Trophoblast cell (in vitro differentiated cells and primary cell): ENCODE measurements around the gene BMERB1.

Experiments used
- DNase-seq, 2 donors: peaks; one replicate each; pipeline ENCODE4 v3.0.0-alpha.2; 2016
- H2AFZ ChIP-seq: 2 replicates; pipeline ENCODE4 v1.6.1; 2013; ENCODE audit warnings: low read length, moderate library complexity, mild to moderate bottlenecking; ENCODE audit not compliant: insufficient read depth, poor library complexity
- H2AK5ac ChIP-seq: 2 replicates; pipeline ENCODE4 v1.6.1; 2013; ENCODE audit warnings: mild to moderate bottlenecking, low read length
- H2BK120ac ChIP-seq: 2 replicates; pipeline ENCODE4 v1.6.1; 2013; ENCODE audit warnings: low read length, mild to moderate bottlenecking, moderate library complexity; ENCODE audit not compliant: insufficient read depth, poor library complexity
- H2BK12ac ChIP-seq: 2 replicates; pipeline ENCODE4 v1.6.1; 2013; ENCODE audit warnings: mild to moderate bottlenecking, low read length, moderate library complexity
- H2BK5ac ChIP-seq: 2 replicates; pipeline ENCODE4 v1.6.1; 2013; ENCODE audit warnings: low read length, low read depth, moderate library complexity, mild to moderate bottlenecking; ENCODE audit not compliant: poor library complexity
- H3K14ac ChIP-seq: 2 replicates; pipeline ENCODE4 v1.6.1; 2013; ENCODE audit warnings: mild to moderate bottlenecking, low read length
- H3K18ac ChIP-seq: 2 replicates; pipeline ENCODE4 v1.6.1; 2013; ENCODE audit warnings: mild to moderate bottlenecking, low read length
- H3K23ac ChIP-seq: 2 replicates; pipeline ENCODE4 v1.6.1; 2013; ENCODE audit warnings: low read length
- H3K27ac ChIP-seq: 2 replicates; pipeline ENCODE4 v1.5.1; 2013; ENCODE audit warnings: low read depth, mild to moderate bottlenecking, inconsistent platforms, low read length, moderate library complexity
- H3K27me3 ChIP-seq: 2 replicates; pipeline ENCODE4 v1.6.1; 2013; ENCODE audit warnings: inconsistent platforms, mild to moderate bottlenecking, low read length, moderate library complexity; ENCODE audit not compliant: insufficient read depth
- H3K36me3 ChIP-seq, 2 experiments: 1 replicate in 1 of 2; 2 replicates in 1 of 2; pipeline ENCODE4 v1.6.1; 2013; ENCODE audit warnings: low read length in 2 of 2, mild to moderate bottlenecking in 2 of 2, moderate library complexity in 1 of 2; ENCODE audit not compliant: insufficient read depth in 2 of 2, control insufficient read depth in 1 of 2
- H3K4ac ChIP-seq: 2 replicates; pipeline ENCODE4 v1.6.1; 2013; ENCODE audit warnings: low read depth, mild to moderate bottlenecking, low read length, moderate library complexity
- H3K4me1 ChIP-seq, 2 experiments: 1 replicate in 1 of 2; 2 replicates in 1 of 2; pipeline ENCODE4 v1.6.1; 2013; ENCODE audit warnings: low read length in 2 of 2, mild to moderate bottlenecking in 2 of 2, moderate library complexity in 1 of 2; ENCODE audit not compliant: insufficient read depth in 2 of 2, control insufficient read depth in 1 of 2
- H3K4me2 ChIP-seq: 2 replicates; pipeline ENCODE4 v1.6.1; 2013; ENCODE audit warnings: inconsistent platforms, mild to moderate bottlenecking, low read length, moderate library complexity
- H3K4me3 ChIP-seq: 2 replicates; pipeline ENCODE4 v1.5.1; 2013; ENCODE audit warnings: mild to moderate bottlenecking, low read depth, low read length, inconsistent platforms
- H3K79me1 ChIP-seq: one replicate; pipeline ENCODE4 v1.6.1; 2013; ENCODE audit warnings: low read length
- H3K79me2 ChIP-seq: 2 replicates; pipeline ENCODE4 v1.6.1; 2013; ENCODE audit warnings: low read length, mild to moderate bottlenecking; ENCODE audit not compliant: control insufficient read depth, insufficient read depth, poor library complexity
- H3K9ac ChIP-seq: 2 replicates; pipeline ENCODE4 v1.6.1; 2013; ENCODE audit warnings: mild to moderate bottlenecking, low read length
- H3K9me3 ChIP-seq: 2 replicates; pipeline ENCODE4 v1.6.1; 2013; ENCODE audit warnings: low read depth, mild to moderate bottlenecking, control low read depth, inconsistent platforms, low read length; ENCODE audit not compliant: insufficient read depth
- H4K12ac ChIP-seq: 2 replicates; pipeline ENCODE4 v1.6.1; 2013; ENCODE audit warnings: low read depth, mild to moderate bottlenecking, low read length, moderate library complexity
- H4K8ac ChIP-seq: 2 replicates; pipeline ENCODE4 v1.6.1; 2013; ENCODE audit warnings: low read depth, mild to moderate bottlenecking, low read length, moderate library complexity
- H4K91ac ChIP-seq: one replicate; pipeline ENCODE4 v1.6.1; 2013; ENCODE audit warnings: low read depth, mild to moderate bottlenecking, low read length, moderate library complexity
- WGBS: extraction: QIAGEN DNeasy Blood & Tissue Kit; methylation state at CpG from one replicate; pipeline ENCODE4 v1.1.7; 2013; ENCODE audit warnings: missing lambda C conversion rate; ENCODE audit not compliant: insufficient read length, insufficient coverage; ENCODE audit errors: extremely low coverage; 5-methylcytosine and 5-hydroxymethylcytosine counted together

The BMERB1 gene

DNA sequence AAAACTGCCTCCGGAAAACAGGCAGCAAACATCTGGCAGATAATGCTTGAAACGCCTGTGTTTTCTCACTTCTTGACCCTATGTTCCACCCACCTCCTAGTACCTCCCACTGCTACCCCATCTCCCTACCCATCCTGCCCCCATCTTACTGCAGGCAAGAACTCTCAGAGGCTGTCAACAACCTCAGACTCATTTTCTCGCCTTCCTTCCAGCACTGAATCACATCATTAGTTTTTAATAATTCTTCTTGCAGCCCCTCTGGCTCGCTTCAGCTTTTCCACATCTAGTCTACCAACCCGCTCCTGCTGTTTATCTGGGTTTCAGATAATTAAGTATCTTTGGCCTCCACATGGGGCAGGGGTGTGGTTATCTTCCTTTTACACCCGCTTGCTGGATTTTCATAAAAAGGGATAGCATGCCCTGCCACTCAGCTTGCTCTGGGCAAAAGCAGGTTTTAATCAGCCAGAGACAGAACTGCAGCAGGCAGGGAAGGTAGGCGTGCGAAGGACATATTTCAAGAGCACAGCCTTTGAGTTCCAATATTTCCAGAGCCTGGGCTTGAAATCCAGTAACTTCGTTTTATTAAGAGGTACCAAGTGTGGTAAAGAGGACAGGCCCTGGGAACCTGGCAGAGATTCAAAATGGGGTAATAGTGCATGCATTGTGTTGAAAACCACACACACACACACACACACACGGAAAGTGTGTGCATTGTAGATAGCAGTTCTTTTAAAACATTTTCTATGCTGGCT lies 87.5 kb downstream of the BMERB1 start:
- H3K36me3 ChIP-seq: no peaks in the 10 kb centered on the region
- H3K4ac ChIP-seq: no peak overlapping the region
- no peak overlapping the region for H4K12ac ChIP-seq
- no peak overlapping the region for H2BK12ac ChIP-seq
- no peaks in the 10 kb centered on the region for H3K27me3 ChIP-seq
- no peak overlapping the region for H4K91ac ChIP-seq
- no CpG with 5 or more reads among the region's 10 CpGs for WGBS
- H2AFZ ChIP-seq: no peak overlapping the region
- H2BK5ac ChIP-seq: no peak overlapping the region
- peaks cover 3% of the 10 kb centered on the region for H3K9me3 ChIP-seq
- H2AK5ac ChIP-seq: no peak overlapping the region
- H3K18ac ChIP-seq: no peak overlapping the region
- no peak for DNase-seq
- no peaks in the 10 kb centered on the region for H3K4me1 ChIP-seq
- H3K4me2 ChIP-seq: no peak overlapping the region
- H3K9ac ChIP-seq: no peak overlapping the region
- no peak overlapping the region for H3K4me3 ChIP-seq
- no peak overlapping the region for H2BK120ac ChIP-seq
- no peak overlapping the region for H3K27ac ChIP-seq
- no peak overlapping the region for H3K14ac ChIP-seq
- no peaks in the 10 kb centered on the region for H3K79me2 ChIP-seq
- no peak overlapping the region for H3K23ac ChIP-seq
- H4K8ac ChIP-seq: no peak overlapping the region
- no peaks in the 10 kb centered on the region for H3K79me1 ChIP-seq

DNA sequence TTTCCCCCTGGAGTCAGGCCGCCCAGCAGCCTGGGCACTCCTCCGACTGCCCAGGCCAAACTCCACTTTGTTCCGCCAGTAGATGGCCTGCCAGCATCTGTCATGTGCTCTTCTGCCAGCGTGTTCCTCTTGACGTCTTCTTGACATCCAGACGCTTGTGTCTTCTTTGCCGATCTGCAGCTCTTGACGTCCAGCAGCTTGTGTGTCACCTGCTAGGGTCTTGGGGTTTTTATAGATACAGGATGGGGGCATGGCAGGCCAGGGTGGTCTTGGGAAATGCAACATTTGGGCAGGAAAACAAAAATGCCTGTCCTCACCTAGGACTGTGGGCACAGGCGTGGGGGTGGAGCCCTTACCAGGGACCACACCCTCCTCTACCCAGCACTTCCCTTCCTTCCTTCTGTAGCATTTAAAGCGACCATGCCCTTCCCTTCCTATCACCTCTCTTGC lies 88.7 kb downstream of the BMERB1 start:
- Histone ChIP-seq H3K4me1 (no peaks in the 10 kb centered on the region), H2AK5ac (no peak overlapping the region)
- no CpG with 5 or more reads among the region's 10 CpGs for WGBS

GRCh38 chr16:15523939-15524338 lies 89.6 kb downstream of the BMERB1 start:
- H4K8ac ChIP-seq: no peak overlapping the region
- H2BK12ac ChIP-seq: no peak overlapping the region
- H2BK120ac ChIP-seq: no peak overlapping the region
- H3K18ac ChIP-seq: no peak overlapping the region
- no peak for DNase-seq
- H3K4me3 ChIP-seq: no peak overlapping the region
- no peak overlapping the region for H4K91ac ChIP-seq
- H2AK5ac ChIP-seq: no peak overlapping the region
- H2BK5ac ChIP-seq: no peak overlapping the region
- H4K12ac ChIP-seq: no peak overlapping the region
- H3K4me1 ChIP-seq: no peaks in the 10 kb centered on the region
- H3K27me3 ChIP-seq: no peaks in the 10 kb centered on the region
- no peak overlapping the region for H3K9ac ChIP-seq
- WGBS: no CpG with 5 or more reads among the region's 4 CpGs
- no peaks in the 10 kb centered on the region for H3K79me2 ChIP-seq
- H3K27ac ChIP-seq: no peak overlapping the region
- H3K79me1 ChIP-seq: no peaks in the 10 kb centered on the region
- no peak overlapping the region for H3K4me2 ChIP-seq
- no peaks in the 10 kb centered on the region for H3K9me3 ChIP-seq
- no peak overlapping the region for H3K14ac ChIP-seq
- H3K36me3 ChIP-seq: no peaks in the 10 kb centered on the region
- H2AFZ ChIP-seq: no peak overlapping the region
- no peak overlapping the region for H3K4ac ChIP-seq
- H3K23ac ChIP-seq: no peak overlapping the region

More for the DNA sequence above, 88.7 kb downstream of the BMERB1 start:
- Histone ChIP-seq H4K12ac (no peak overlapping the region), H3K4me2 (no peak overlapping the region), H3K27me3 (no peaks in the 10 kb centered on the region), H3K4ac (no peak overlapping the region), H3K9me3 (no peaks in the 10 kb centered on the region), H3K9ac (no peak overlapping the region), H3K79me1 (no peaks in the 10 kb centered on the region), H3K27ac (no peak overlapping the region), H2BK5ac (no peak overlapping the region), H2AFZ (no peak overlapping the region), H2BK120ac (no peak overlapping the region), H4K91ac (no peak overlapping the region), H3K36me3 (no peaks in the 10 kb centered on the region), H2BK12ac (no peak overlapping the region), H3K79me2 (no peaks in the 10 kb centered on the region), H3K4me3 (no peak overlapping the region), H4K8ac (no peak overlapping the region), H3K14ac (no peak overlapping the region), H3K23ac (no peak overlapping the region), H3K18ac (no peak overlapping the region)
- peak in 1 of 2 donors; percentile 44 for DNase-seq

DNA sequence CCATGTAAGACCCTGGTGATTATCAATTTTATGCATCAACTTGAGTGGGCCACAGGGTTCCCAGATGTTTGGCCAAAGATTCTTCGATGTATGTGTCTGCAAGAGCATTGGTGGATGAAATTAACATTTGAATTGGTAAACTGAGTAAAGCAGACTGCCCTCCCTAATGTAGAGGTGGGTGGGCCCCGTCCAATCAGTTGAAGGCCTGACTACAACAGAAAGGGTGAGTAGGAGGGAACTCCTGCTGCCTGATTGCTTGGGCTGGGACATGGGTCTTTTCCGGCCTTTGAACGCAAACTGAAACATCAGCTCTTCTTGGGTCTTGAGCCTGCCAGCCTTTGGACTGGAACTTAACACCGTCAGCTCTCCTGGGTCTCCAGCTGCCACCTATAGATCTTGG lies 90.6 kb downstream of the BMERB1 start:
- no peak overlapping the region for H2BK5ac ChIP-seq
- H4K91ac ChIP-seq: no peak overlapping the region
- no peak overlapping the region for H3K4me2 ChIP-seq
- H3K14ac ChIP-seq: no peak overlapping the region
- H3K23ac ChIP-seq: no peak overlapping the region
- H2AFZ ChIP-seq: no peak overlapping the region
- H2AK5ac ChIP-seq: no peak overlapping the region
- no peaks in the 10 kb centered on the region for H3K4me1 ChIP-seq
- no peak overlapping the region for H3K9ac ChIP-seq
- H3K27ac ChIP-seq: no peak overlapping the region
- H3K79me1 ChIP-seq: no peaks in the 10 kb centered on the region
- no CpG with 5 or more reads among the region's 5 CpGs for WGBS
- no peak overlapping the region for H3K4ac ChIP-seq
- no peaks in the 10 kb centered on the region for H3K79me2 ChIP-seq
- no peak overlapping the region for H4K12ac ChIP-seq
- no peaks in the 10 kb centered on the region for H3K36me3 ChIP-seq
- no peaks in the 10 kb centered on the region for H3K27me3 ChIP-seq
- H3K18ac ChIP-seq: no peak overlapping the region
- no peak overlapping the region for H2BK12ac ChIP-seq
- no peak overlapping the region for H3K4me3 ChIP-seq
- no peak for DNase-seq
- H4K8ac ChIP-seq: no peak overlapping the region
- H3K9me3 ChIP-seq: no peaks in the 10 kb centered on the region
- no peak overlapping the region for H2BK120ac ChIP-seq
